Measurements from ENCODE around the gene B3GALT5. TPM values are rescaled to one million over a fixed set of nuclear protein-coding genes. Genes with fewer than 3 reads are reported as not detected.

B3GALT5 gene
- total RNA-seq, 1 donor from 2014 or later, result 1.1 TPM

Other genes with a start within 250 kb of the B3GALT5 start
- 0.53 and 2.0 TPM in 2 replicates for gene LCA5L, start 167.2 kb upstream of the B3GALT5 start, total RNA-seq
- 0.64 TPM in 1 of 2 replicates, not detected in the other for gene SH3BGR, start 161.0 kb upstream of the B3GALT5 start, total RNA-seq
- gene IGSF5, start 132.2 kb downstream of the B3GALT5 start, total RNA-seq, result not detected in 2 replicates

Measured in glomerular endothelial cell (primary cell).